Liver (tissue), 3 donors: ENCODE results near the gene NEB.

Experiments
- EGR1 ChIP-seq, 2 donors: IDR thresholded peaks; 2 replicates each; pipeline ENCODE4 v1.6.1; 2016 to 2018; ENCODE audit warnings: antibody characterized with exemption in 2 of 2, low read depth in 2 of 2
- FOXA1 ChIP-seq: IDR thresholded peaks from 2 replicates; pipeline ENCODE4 v1.6.1; 2016; ENCODE audit warnings: antibody characterized with exemption
- GABPA ChIP-seq, 2 donors: IDR thresholded peaks in 1 of 2; conservative IDR thresholded peaks in 1 of 2; 2 replicates each; pipeline ENCODE4 v1.6.1; 2016; ENCODE audit warnings: antibody characterized with exemption in 2 of 2, mild to moderate bottlenecking in 1 of 2, moderate library complexity in 1 of 2
- HNF4A ChIP-seq, 2 donors: conservative IDR thresholded peaks; 2 replicates each; pipeline ENCODE4 v1.6.1; 2016; ENCODE audit warnings: antibody characterized with exemption in 2 of 2, mild to moderate bottlenecking in 2 of 2
- JUND ChIP-seq, 2 donors: IDR thresholded peaks; 2 replicates each; pipeline ENCODE4 v1.6.1; 2016; ENCODE audit warnings: antibody characterized with exemption in 2 of 2
- RAD21 ChIP-seq, 2 donors: IDR thresholded peaks; 2 replicates each; pipeline ENCODE4 v1.6.1; 2016; ENCODE audit warnings: antibody characterized with exemption in 2 of 2, mild to moderate bottlenecking in 2 of 2
- SP1 ChIP-seq: IDR thresholded peaks from 2 replicates; pipeline ENCODE4 v1.6.1; 2018; ENCODE audit warnings: antibody characterized with exemption, mild to moderate bottlenecking
- TAF1 ChIP-seq: conservative IDR thresholded peaks from 2 replicates; pipeline ENCODE4 v1.6.1; 2016; ENCODE audit warnings: antibody characterized with exemption, mild to moderate bottlenecking
- YY1 ChIP-seq: IDR thresholded peaks from 2 replicates; pipeline ENCODE4 v1.6.1; 2016; ENCODE audit warnings: antibody characterized with exemption, mild to moderate bottlenecking
- TF ChIP-seq, protein P1 (sequence below): fragments of 150-350 bp; IDR thresholded peaks from 2 replicates; pipeline ENCODE4 v1.5.1; 2017; ENCODE audit warnings: improper control_type of control experiment, low read depth, low read length; ENCODE audit not compliant: missing input control
- TF ChIP-seq, protein P2 (sequence below): IDR thresholded peaks from 2 replicates; pipeline ENCODE4 v1.6.1; 2016; ENCODE audit warnings: antibody characterized with exemption, mild to moderate bottlenecking
- TF ChIP-seq, protein P3 (sequence below): IDR thresholded peaks from 2 replicates; pipeline ENCODE4 v1.6.1; 2016; ENCODE audit warnings: antibody characterized with exemption
- TF ChIP-seq, protein P4 (sequence below): IDR thresholded peaks from 2 replicates; pipeline ENCODE4 v1.6.1; 2016; ENCODE audit warnings: antibody characterized with exemption
- TF ChIP-seq, protein P5 (sequence below): IDR thresholded peaks from 2 replicates; pipeline ENCODE4 v1.6.1; 2016; ENCODE audit warnings: antibody characterized with exemption
- donor health status: healthy.
- donor health status: healthy.

DNA sequence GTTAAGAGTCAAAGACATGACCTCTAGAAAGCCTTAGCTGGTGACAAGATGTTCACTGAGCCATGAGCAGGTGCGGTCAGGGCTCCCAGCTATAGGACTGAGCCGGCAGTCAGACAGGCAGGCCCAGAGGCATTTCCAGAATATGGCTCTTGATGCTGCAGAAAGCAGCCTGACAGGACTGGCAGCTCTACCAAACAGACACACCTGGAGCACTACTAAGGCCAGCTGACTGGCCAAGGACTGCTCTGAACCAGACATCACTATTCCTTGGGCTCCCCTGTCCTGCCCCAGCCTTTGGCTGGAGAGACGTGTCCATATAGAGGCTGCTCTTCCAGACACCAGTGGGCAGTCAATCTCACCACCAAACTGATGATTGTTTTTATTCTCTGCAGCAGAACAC lies 225.8 kb downstream of the NEB start:
- TF ChIP-seq, protein P1, sequence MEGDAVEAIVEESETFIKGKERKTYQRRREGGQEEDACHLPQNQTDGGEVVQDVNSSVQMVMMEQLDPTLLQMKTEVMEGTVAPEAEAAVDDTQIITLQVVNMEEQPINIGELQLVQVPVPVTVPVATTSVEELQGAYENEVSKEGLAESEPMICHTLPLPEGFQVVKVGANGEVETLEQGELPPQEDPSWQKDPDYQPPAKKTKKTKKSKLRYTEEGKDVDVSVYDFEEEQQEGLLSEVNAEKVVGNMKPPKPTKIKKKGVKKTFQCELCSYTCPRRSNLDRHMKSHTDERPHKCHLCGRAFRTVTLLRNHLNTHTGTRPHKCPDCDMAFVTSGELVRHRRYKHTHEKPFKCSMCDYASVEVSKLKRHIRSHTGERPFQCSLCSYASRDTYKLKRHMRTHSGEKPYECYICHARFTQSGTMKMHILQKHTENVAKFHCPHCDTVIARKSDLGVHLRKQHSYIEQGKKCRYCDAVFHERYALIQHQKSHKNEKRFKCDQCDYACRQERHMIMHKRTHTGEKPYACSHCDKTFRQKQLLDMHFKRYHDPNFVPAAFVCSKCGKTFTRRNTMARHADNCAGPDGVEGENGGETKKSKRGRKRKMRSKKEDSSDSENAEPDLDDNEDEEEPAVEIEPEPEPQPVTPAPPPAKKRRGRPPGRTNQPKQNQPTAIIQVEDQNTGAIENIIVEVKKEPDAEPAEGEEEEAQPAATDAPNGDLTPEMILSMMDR: no peak
- TF ChIP-seq, protein P2, sequence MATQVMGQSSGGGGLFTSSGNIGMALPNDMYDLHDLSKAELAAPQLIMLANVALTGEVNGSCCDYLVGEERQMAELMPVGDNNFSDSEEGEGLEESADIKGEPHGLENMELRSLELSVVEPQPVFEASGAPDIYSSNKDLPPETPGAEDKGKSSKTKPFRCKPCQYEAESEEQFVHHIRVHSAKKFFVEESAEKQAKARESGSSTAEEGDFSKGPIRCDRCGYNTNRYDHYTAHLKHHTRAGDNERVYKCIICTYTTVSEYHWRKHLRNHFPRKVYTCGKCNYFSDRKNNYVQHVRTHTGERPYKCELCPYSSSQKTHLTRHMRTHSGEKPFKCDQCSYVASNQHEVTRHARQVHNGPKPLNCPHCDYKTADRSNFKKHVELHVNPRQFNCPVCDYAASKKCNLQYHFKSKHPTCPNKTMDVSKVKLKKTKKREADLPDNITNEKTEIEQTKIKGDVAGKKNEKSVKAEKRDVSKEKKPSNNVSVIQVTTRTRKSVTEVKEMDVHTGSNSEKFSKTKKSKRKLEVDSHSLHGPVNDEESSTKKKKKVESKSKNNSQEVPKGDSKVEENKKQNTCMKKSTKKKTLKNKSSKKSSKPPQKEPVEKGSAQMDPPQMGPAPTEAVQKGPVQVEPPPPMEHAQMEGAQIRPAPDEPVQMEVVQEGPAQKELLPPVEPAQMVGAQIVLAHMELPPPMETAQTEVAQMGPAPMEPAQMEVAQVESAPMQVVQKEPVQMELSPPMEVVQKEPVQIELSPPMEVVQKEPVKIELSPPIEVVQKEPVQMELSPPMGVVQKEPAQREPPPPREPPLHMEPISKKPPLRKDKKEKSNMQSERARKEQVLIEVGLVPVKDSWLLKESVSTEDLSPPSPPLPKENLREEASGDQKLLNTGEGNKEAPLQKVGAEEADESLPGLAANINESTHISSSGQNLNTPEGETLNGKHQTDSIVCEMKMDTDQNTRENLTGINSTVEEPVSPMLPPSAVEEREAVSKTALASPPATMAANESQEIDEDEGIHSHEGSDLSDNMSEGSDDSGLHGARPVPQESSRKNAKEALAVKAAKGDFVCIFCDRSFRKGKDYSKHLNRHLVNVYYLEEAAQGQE: no peak
- TF ChIP-seq TAF1 (no peak), YY1 (no peak), RAD21 (IDR thresholded peaks at IDR 0.05) (no peak), SP1 (no peak), JUND (IDR thresholded peaks at IDR 0.05) (no peak), EGR1 (IDR thresholded peaks at IDR 0.05; ENCODE audit: low read depth in 2 of 2) (no peak), GABPA (IDR thresholded peaks at IDR 0.05 in 1 of 2, conservative IDR thresholded peaks at IDR 0.05 in 1 of 2) (no peak), HNF4A (conservative IDR thresholded peaks at IDR 0.05) (no peak), FOXA1 (no peak)
- TF ChIP-seq, protein P3, sequence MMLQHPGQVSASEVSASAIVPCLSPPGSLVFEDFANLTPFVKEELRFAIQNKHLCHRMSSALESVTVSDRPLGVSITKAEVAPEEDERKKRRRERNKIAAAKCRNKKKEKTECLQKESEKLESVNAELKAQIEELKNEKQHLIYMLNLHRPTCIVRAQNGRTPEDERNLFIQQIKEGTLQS: no peak
- TF ChIP-seq, protein P4, sequence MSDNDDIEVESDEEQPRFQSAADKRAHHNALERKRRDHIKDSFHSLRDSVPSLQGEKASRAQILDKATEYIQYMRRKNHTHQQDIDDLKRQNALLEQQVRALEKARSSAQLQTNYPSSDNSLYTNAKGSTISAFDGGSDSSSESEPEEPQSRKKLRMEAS: no peak
- TF ChIP-seq, protein P5, sequence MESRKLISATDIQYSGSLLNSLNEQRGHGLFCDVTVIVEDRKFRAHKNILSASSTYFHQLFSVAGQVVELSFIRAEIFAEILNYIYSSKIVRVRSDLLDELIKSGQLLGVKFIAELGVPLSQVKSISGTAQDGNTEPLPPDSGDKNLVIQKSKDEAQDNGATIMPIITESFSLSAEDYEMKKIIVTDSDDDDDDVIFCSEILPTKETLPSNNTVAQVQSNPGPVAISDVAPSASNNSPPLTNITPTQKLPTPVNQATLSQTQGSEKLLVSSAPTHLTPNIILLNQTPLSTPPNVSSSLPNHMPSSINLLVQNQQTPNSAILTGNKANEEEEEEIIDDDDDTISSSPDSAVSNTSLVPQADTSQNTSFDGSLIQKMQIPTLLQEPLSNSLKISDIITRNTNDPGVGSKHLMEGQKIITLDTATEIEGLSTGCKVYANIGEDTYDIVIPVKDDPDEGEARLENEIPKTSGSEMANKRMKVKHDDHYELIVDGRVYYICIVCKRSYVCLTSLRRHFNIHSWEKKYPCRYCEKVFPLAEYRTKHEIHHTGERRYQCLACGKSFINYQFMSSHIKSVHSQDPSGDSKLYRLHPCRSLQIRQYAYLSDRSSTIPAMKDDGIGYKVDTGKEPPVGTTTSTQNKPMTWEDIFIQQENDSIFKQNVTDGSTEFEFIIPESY: no peak
